Heart left ventricle (tissue), 16 donors: ENCODE measurements around the gene FBXO42. TPM values are rescaled to one million over a fixed set of nuclear protein-coding genes. Genes with fewer than 3 reads are reported as not detected.

ENCODE experiments used
- ATAC-seq, 4 donors: fragments of 200-7000 bp; cut with Tn5 transposase; one replicate each; pipeline ENCODE4 v1.9.1; 2020 to 2022; ENCODE audit warnings: moderate library complexity in 4 of 4, mild to moderate bottlenecking in 3 of 4, moderate number of reproducible peaks in 1 of 4
- DNase-seq, 5 donors: peaks; one replicate each; pipeline ENCODE4 v3.0.0-alpha.2; 2020
- H3K27ac ChIP-seq, 12 donors: fragments of 200-600 bp; sonication (generic) in 4 of 12; one replicate each; pipeline versions ENCODE4 v1.5.0 to v1.8.0; 2016 to 2022; ENCODE audit warnings: mild to moderate bottlenecking in 2 of 12
- H3K27me3 ChIP-seq, 9 donors: fragments of 200-600 bp; sonication (generic) in 2 of 9; one replicate each; pipeline versions ENCODE4 v1.5.1 to v1.8.0; 2016 to 2022; ENCODE audit warnings: mild to moderate bottlenecking in 3 of 9
- H3K36me3 ChIP-seq, 9 donors: fragments of 200-600 bp; sonication (generic) in 2 of 9; one replicate each; pipeline versions ENCODE4 v1.5.0 to v1.8.0; 2018 to 2022; ENCODE audit warnings: mild to moderate bottlenecking in 2 of 9
- H3K4me1 ChIP-seq, 12 donors: fragments of 200-600 bp; sonication (generic) in 4 of 12; one replicate each; pipeline versions ENCODE4 v1.5.0 to v1.8.0; 2016 to 2022; ENCODE audit warnings: mild to moderate bottlenecking in 3 of 12
- H3K4me3 ChIP-seq, 12 donors: fragments of 200-600 bp; sonication (generic) in 4 of 12; one replicate each; pipeline versions ENCODE4 v1.5.0 to v1.8.0; 2017 to 2022; ENCODE audit warnings: mild to moderate bottlenecking in 9 of 12, moderate library complexity in 4 of 12
- H3K9me3 ChIP-seq, 12 donors: fragments of 200-600 bp; sonication (generic) in 4 of 12; one replicate each; pipeline versions ENCODE4 v1.5.0 to v1.8.0; 2016 to 2022; ENCODE audit warnings: mild to moderate bottlenecking in 1 of 12
- CTCF ChIP-seq, 12 donors: fragments of 200-600 bp; sonication (generic) in 4 of 12; IDR thresholded peaks; one replicate each; pipeline versions ENCODE4 v1.5.0 to v1.8.0; 2018 to 2022; ENCODE audit warnings: antibody characterized with exemption in 12 of 12, mild to moderate bottlenecking in 5 of 12
- POLR2A ChIP-seq, 2 donors: fragments of 450-650 bp; IDR thresholded peaks; one replicate each; pipeline ENCODE4 v1.6.1; 2017; ENCODE audit warnings: antibody characterized with exemption in 2 of 2, mild to moderate bottlenecking in 2 of 2, moderate library complexity in 2 of 2
- WGBS, 4 donors: extraction: QIAGEN DNeasy Blood & Tissue Kit in 2 of 4; methylation state at CpG; one replicate each; pipeline versions ENCODE4 v1.1.5 to v1.1.7; 2013 to 2018; 5-methylcytosine and 5-hydroxymethylcytosine counted together
- intact Hi-C, 10 donors: fragments of 100-400 bp; cut with DNase I; formaldehyde crosslinking; loops; one replicate each; pipeline versions ENCODE4 v1.11.1 to v1.14.2; 2022
- polyA plus RNA-seq, 2 donors: library from polyadenylated mRNA; stranded (reverse); fragments of 200-250 nt; gene quantifications; one replicate each; pipeline ENCODE4 v1.2.3, GENCODE V29; 2013
- total RNA-seq, 9 donors: library from RNA; depleted of rRNA in 2 of 9; stranded (reverse); fragments of >200 nt in 2 of 9; fragmentation: NEBNext Ultra II Directional in 3 of 9; extraction: Animal tissue kit (Norgen Biotek cat#: 25700) in 3 of 9; gene quantifications; one replicate each; pipeline versions ENCODE4 v1.1.0 to v1.2.4, GENCODE V29; 2016 to 2023
- donor health status: ischemic (EF 13 %, LVEDD 7.1; RV severe dilation, severe dysfunction).
- donor health status: healthy with polysubstance abuse.
- donor health status: DM: no; HTN: yes; CAD: no.
- donor health status: DM: no; HTN: no; CAD: no.
- donor health status: ischemic (EF 25% LVEDD 6.9; RV normal size, moderate dysfunction).
- donor health status: ischemic (EF 25% LVEDD 5.7; RV mildly dilated, moderate dysfunction).
- donor health status: healthy.
- donor health status: DM: yes; HTN: yes; CAD: no.
- donor health status: ischemic (EF 35%, LVEDD 5.7; RV mildly dilated, moderate dysfunction).
- donor health status: nonischemic (EF 11% LVEDD 7.7; RV severe dilation, severe dysfunction).
- donor health status: DM: yes; HTN: yes; CAD: no.
- donor health status: PGD.
- donor health status: ischemic (EF 29% LVEDD 5.4; RV normal size, mild dysfunction).
- donor health status: nonischemic (EF 23%, LVEDD 6.1; RV moderate dilation, normal function).

The FBXO42 gene
- total and polyA plus RNA-seq, 11 donors, result 11.0 to 44.4 (median 20.1) TPM

GRCh38 chr1:16205334-16205671, 147.0 kb downstream of the FBXO42 start:
- Histone ChIP-seq H3K36me3 (peaks cover 0 to 7% (median 0%) of the 10 kb centered on the region in 9 donors), H3K9me3 (no peaks in the 10 kb centered on the region), H3K27ac (peak overlapping the region in 2 of 12 donors; percentile 83 to 97), H3K4me3 (no peak overlapping the region), H3K4me1 (peaks cover 0 to 23% (median 13%) of the 10 kb centered on the region in 12 donors), H3K27me3 (no peaks in the 10 kb centered on the region)
- no peak for TF ChIP-seq CTCF (IDR thresholded peaks at IDR 0.05)
- TF ChIP-seq POLR2A (IDR thresholded peaks at IDR 0.05), result no peak
- intact Hi-C loops, result loop anchor here in 8 of 10 donors (5.0 to 10.0 kb wide), 6 partner anchors 37 to 162 kb away; partner anchors contain the start of genes SZRD1 (in 3 of the 8) and FBXO42 (in 2 of the 8)
- 91 to 95% (median 94%) methylated on average over 11 of the region's 11 CpGs; no CpG with 5 or more reads in 1 of the 4 donors for WGBS, 4 donors
- DNase-seq (no peak), ATAC-seq (no peak)

GRCh38 chr1:16204634-16205333, 147.5 kb downstream of the FBXO42 start:
- TF ChIP-seq POLR2A (IDR thresholded peaks at IDR 0.05) (no peak), CTCF (IDR thresholded peaks at IDR 0.05) (peak in 7 of 12 donors; percentile 10 to 40 (median 31))
- WGBS, 4 donors, result 76 to 84% (median 80%) methylated on average over 10 to 12 of the region's 12 CpGs

GRCh38 chr1:16204216-16204615, 148.1 kb downstream of the FBXO42 start:
- intact Hi-C loops, result loop anchor here in 3 of 10 donors (5.0 to 10.0 kb wide), 3 partner anchors 38 to 161 kb away; partner anchors contain the start of gene SZRD1 (in 1 of the 3)
- peaks cover 0 to 7% (median 0%) of the 10 kb centered on the region in 9 donors for H3K36me3 ChIP-seq
- no peaks in the 10 kb centered on the region for H3K27me3 ChIP-seq
- TF ChIP-seq POLR2A (IDR thresholded peaks at IDR 0.05), result no peak
- TF ChIP-seq CTCF (IDR thresholded peaks at IDR 0.05), result no peak
- H3K27ac ChIP-seq, result no peak overlapping the region
- no peak for DNase-seq
- no peaks in the 10 kb centered on the region for H3K9me3 ChIP-seq
- no peak for ATAC-seq
- WGBS, 4 donors, result 79 to 93% (median 92%) methylated on average over 2 of the region's 2 CpGs
- H3K4me1 ChIP-seq, result peaks cover 0 to 23% (median 13%) of the 10 kb centered on the region in 12 donors
- no peak overlapping the region for H3K4me3 ChIP-seq

More at GRCh38 chr1:16204634-16205333, 147.5 kb downstream of the FBXO42 start:
- H3K4me3 ChIP-seq, result no peak overlapping the region
- peaks cover 0 to 7% (median 0%) of the 10 kb centered on the region in 9 donors for H3K36me3 ChIP-seq
- DNase-seq, result no peak
- H3K27ac ChIP-seq, result no peak overlapping the region
- intact Hi-C loops, result loop anchor here (5.0 to 10.0 kb wide), 6 partner anchors 38 to 163 kb away; partner anchors contain the start of genes SZRD1 (in 3 of the 10) and FBXO42 (in 2 of the 10)
- H3K9me3 ChIP-seq, result no peaks in the 10 kb centered on the region
- ATAC-seq, result no peak
- H3K27me3 ChIP-seq, result no peaks in the 10 kb centered on the region
- peaks cover 0 to 23% (median 13%) of the 10 kb centered on the region in 12 donors for H3K4me1 ChIP-seq

- H3K27ac ChIP-seq, result no peak overlapping the region
- TF ChIP-seq POLR2A (IDR thresholded peaks at IDR 0.05) (no peak), CTCF (IDR thresholded peaks at IDR 0.05) (no peak)
- peaks cover 0 to 23% (median 13%) of the 10 kb centered on the region in 12 donors for H3K4me1 ChIP-seq
- ATAC-seq (no peak), DNase-seq (no peak)
- H3K36me3 ChIP-seq, result peaks cover 0 to 7% (median 0%) of the 10 kb centered on the region in 9 donors
- no peak overlapping the region for H3K4me3 ChIP-seq
- no peaks in the 10 kb centered on the region for H3K27me3 ChIP-seq
- H3K9me3 ChIP-seq, result no peaks in the 10 kb centered on the region
- intact Hi-C loops, result loop anchor here in 3 of 10 donors (5.0 to 10.0 kb wide), 3 partner anchors 39 to 161 kb away; partner anchors contain the start of gene SZRD1 (in 1 of the 3)
- 33 to 67% (median 48%) methylated on average over 3 of the region's 3 CpGs for WGBS, 4 donors
Measured at GRCh38 chr1:16203550-16203949, 148.7 kb downstream of the FBXO42 start.
